H9 (cell line): ENCODE data around the gene MYO5B. TPM values are rescaled to one million over a fixed set of nuclear protein-coding genes. Genes with fewer than 3 reads are reported as not detected.
A peak's percentile ranks its signal among the peaks of the same experiment; 100 is the strongest.

Experiments used
- DNase-seq: peaks from one replicate; pipeline ENCODE4 v3.0.0-alpha.2; 2017
- H2AFZ ChIP-seq: one replicate; pipeline ENCODE4 v1.6.1; 2013; ENCODE audit warnings: mild to moderate bottlenecking, low read length, control low read depth, moderate library complexity
- H2AK5ac ChIP-seq: 2 replicates; pipeline ENCODE4 v1.6.1; 2013; ENCODE audit warnings: low read length, control low read depth, mixed read lengths; ENCODE audit not compliant: insufficient read length
- H2BK120ac ChIP-seq: one replicate; pipeline ENCODE4 v1.6.1; 2013; ENCODE audit warnings: low read depth, mild to moderate bottlenecking, low read length, control low read depth, inconsistent platforms; ENCODE audit not compliant: poor library complexity, severe bottlenecking
- H2BK12ac ChIP-seq: 2 replicates; pipeline ENCODE4 v1.6.1; 2013; ENCODE audit warnings: low read length, control low read depth, mixed read lengths, low read depth; ENCODE audit not compliant: insufficient read length
- H2BK15ac ChIP-seq: 2 replicates; pipeline ENCODE4 v1.6.1; 2013; ENCODE audit warnings: low read depth, low read length, control low read depth
- H2BK20ac ChIP-seq: one replicate; pipeline ENCODE4 v1.6.1; 2013; ENCODE audit warnings: low read depth, mild to moderate bottlenecking, low read length, control low read depth, inconsistent platforms; ENCODE audit not compliant: poor library complexity, severe bottlenecking
- H2BK5ac ChIP-seq: 2 replicates; pipeline ENCODE4 v1.6.1; 2013; ENCODE audit warnings: low read length, control low read depth, mixed read lengths; ENCODE audit not compliant: insufficient read length
- H3K14ac ChIP-seq: 2 replicates; pipeline ENCODE4 v1.6.1; 2013; ENCODE audit warnings: low read length, control low read depth; ENCODE audit not compliant: insufficient read depth
- H3K18ac ChIP-seq: 2 replicates; pipeline ENCODE4 v1.6.1; 2013; ENCODE audit warnings: low read depth, mild to moderate bottlenecking, mixed read lengths, low read length, control low read depth; ENCODE audit not compliant: insufficient read length
- H3K23ac ChIP-seq: 2 replicates; pipeline ENCODE4 v1.6.1; 2013; ENCODE audit warnings: low read length, control low read depth, mixed read lengths, low read depth; ENCODE audit not compliant: insufficient read length
- H3K23me2 ChIP-seq: 2 replicates; pipeline ENCODE4 v1.6.1; 2013; ENCODE audit warnings: low read depth, mild to moderate bottlenecking, mixed read lengths, low read length, control low read depth; ENCODE audit not compliant: insufficient read length, poor library complexity, severe bottlenecking
- H3K27ac ChIP-seq: 2 replicates; pipeline ENCODE4 v1.5.1; 2013; ENCODE audit warnings: low read length, control low read depth, mixed read lengths, low read depth; ENCODE audit not compliant: insufficient read length
- H3K27me3 ChIP-seq: 2 replicates; pipeline ENCODE4 v1.6.1; 2013; ENCODE audit warnings: low read length, control low read depth, inconsistent platforms; ENCODE audit not compliant: insufficient read depth
- H3K4ac ChIP-seq: 2 replicates; pipeline ENCODE4 v1.6.1; 2013; ENCODE audit warnings: low read depth, mild to moderate bottlenecking, control low read depth, inconsistent platforms, low read length, moderate library complexity
- H3K4me1 ChIP-seq: 2 replicates; pipeline ENCODE4 v1.6.1; 2013; ENCODE audit warnings: low read length, control low read depth, inconsistent platforms; ENCODE audit not compliant: insufficient read depth
- H3K4me2 ChIP-seq: 2 replicates; pipeline ENCODE4 v1.6.1; 2013; ENCODE audit warnings: low read length, control low read depth, mixed read lengths; ENCODE audit not compliant: insufficient read length, insufficient read depth
- H3K56ac ChIP-seq: 2 replicates; pipeline ENCODE4 v1.6.1; 2013; ENCODE audit warnings: low read depth, mild to moderate bottlenecking, mixed read lengths, low read length, control low read depth; ENCODE audit not compliant: insufficient read length
- H3K79me1 ChIP-seq: 2 replicates; pipeline ENCODE4 v1.6.1; 2013; ENCODE audit warnings: low read depth, mild to moderate bottlenecking, moderate library complexity, low read length, control low read depth, inconsistent platforms; ENCODE audit not compliant: insufficient read depth, poor library complexity, severe bottlenecking
- H3K79me2 ChIP-seq: 2 replicates; pipeline ENCODE4 v1.6.1; 2013; ENCODE audit warnings: low read length, control low read depth, inconsistent platforms; ENCODE audit not compliant: insufficient read depth
- H3K9ac ChIP-seq: 2 replicates; pipeline ENCODE4 v1.6.1; 2013; ENCODE audit warnings: low read length, control low read depth, mixed read lengths; ENCODE audit not compliant: insufficient read length; ENCODE audit errors: extremely low read depth
- H3K9me3 ChIP-seq: one replicate; pipeline ENCODE4 v1.6.1; 2013; ENCODE audit warnings: low read depth, low read length, inconsistent platforms; ENCODE audit not compliant: control insufficient read depth
- H3T11ph ChIP-seq: one replicate; pipeline ENCODE4 v1.6.1; 2013; ENCODE audit warnings: mild to moderate bottlenecking, low read length, control low read depth, inconsistent platforms
- H4K20me1 ChIP-seq: one replicate; pipeline ENCODE4 v1.6.1; 2013; ENCODE audit not compliant: control insufficient read depth, insufficient read length, insufficient read depth
- H4K5ac ChIP-seq: 2 replicates; pipeline ENCODE4 v1.6.1; 2013; ENCODE audit warnings: low read depth, mild to moderate bottlenecking, mixed read lengths, low read length, control low read depth; ENCODE audit not compliant: insufficient read length
- H4K8ac ChIP-seq: replicated peaks from 2 replicates; pipeline ENCODE4 v1.6.1; 2013; ENCODE audit warnings: low read length, control low read depth, mixed read lengths, low read depth; ENCODE audit not compliant: insufficient read length
- H4K91ac ChIP-seq: 2 replicates; pipeline ENCODE4 v1.6.1; 2013; ENCODE audit warnings: low read depth, mild to moderate bottlenecking, moderate library complexity, mixed read lengths, low read length, control low read depth; ENCODE audit not compliant: insufficient read length
- H3K27ac Mint-ChIP-seq, 3 experiments: 2 replicates in 2 of 3; 3 replicates in 1 of 3; pipeline ENCODE4 v1.8.0; 2020 to 2021; ENCODE audit warnings: mixed read lengths in 3 of 3, mild to moderate bottlenecking in 1 of 3, moderate library complexity in 1 of 3
- H3K27me3 Mint-ChIP-seq: 2 replicates; pipeline ENCODE4 v1.8.0; 2021; ENCODE audit warnings: low read depth, mild to moderate bottlenecking, moderate library complexity, mixed read lengths
- H3K36me3 Mint-ChIP-seq, 3 experiments: 2 replicates in 2 of 3; 3 replicates in 1 of 3; pipeline ENCODE4 v1.8.0; 2020 to 2021; ENCODE audit warnings: low read depth in 3 of 3, mixed read lengths in 3 of 3; ENCODE audit not compliant: insufficient read depth in 1 of 3
- H3K4me1 Mint-ChIP-seq, 2 experiments: 2 replicates each; pipeline ENCODE4 v1.8.0; 2020; ENCODE audit warnings: mixed read lengths in 2 of 2
- H3K4me3 Mint-ChIP-seq, 2 experiments: 2 replicates in 1 of 2; 3 replicates in 1 of 2; pipeline ENCODE4 v1.8.0; 2020 to 2021; ENCODE audit warnings: mild to moderate bottlenecking in 2 of 2, mixed read lengths in 2 of 2, moderate library complexity in 1 of 2
- H3K9me3 Mint-ChIP-seq, 2 experiments: 2 replicates in 1 of 2; 3 replicates in 1 of 2; pipeline ENCODE4 v1.8.0; 2020; ENCODE audit warnings: mild to moderate bottlenecking in 2 of 2, mixed read lengths in 2 of 2, moderate library complexity in 1 of 2
- CTCF ChIP-seq: fragments of 200-600 bp; sonication (generic); conservative IDR thresholded peaks from 3 replicates; pipeline ENCODE4 v1.8.0; 2021; ENCODE audit warnings: antibody characterized with exemption, mild to moderate bottlenecking
- WGBS: extraction: QIAGEN DNeasy Blood & Tissue Kit; methylation state at CpG from one replicate; pipeline ENCODE4 v1.1.7; 2013; ENCODE audit warnings: missing lambda C conversion rate, low lambda C conversion rate, mixed read lengths; ENCODE audit not compliant: insufficient read length; ENCODE audit errors: extremely low coverage; 5-methylcytosine and 5-hydroxymethylcytosine counted together
- total RNA-seq: library from RNA; stranded (reverse); gene quantifications from 2 replicates; pipeline ENCODE4 v1.2.1, GENCODE V29; 2021

MYO5B gene
- total RNA-seq, 1 experiment from 2014 or later = 9.3 TPM

- H3K56ac ChIP-seq = no peak overlapping the region
- H2AFZ ChIP-seq = no peak overlapping the region
- no peak overlapping the region for H4K5ac ChIP-seq
- no peak overlapping the region for H2AK5ac ChIP-seq
- H3K9ac ChIP-seq = no peak overlapping the region
- H3K79me2 ChIP-seq = no peaks in the 10 kb centered on the region
- Mint-ChIP-seq H3K9me3 (no peaks in the 10 kb centered on the region), H3K4me1 (peaks cover 3 to 4% of the 10 kb centered on the region in 2 experiments; a peak in 2 of 4 replicates), H3K36me3 (no peaks in the 10 kb centered on the region), H3K27me3 (no peaks in the 10 kb centered on the region; the same call in none of the 2 replicates), H3K4me3 (no peak overlapping the region), H3K27ac (no peak overlapping the region; a peak in 1 of 7 replicates)
- DNase-seq = peak; percentile 32
- H3K23ac ChIP-seq = no peak overlapping the region
- no peak overlapping the region for H2BK5ac ChIP-seq
- H3K18ac ChIP-seq = no peak overlapping the region
- H2BK15ac ChIP-seq = no peak overlapping the region
- TF ChIP-seq CTCF = no peak
- no peaks in the 10 kb centered on the region for H3K23me2 ChIP-seq
- no peak overlapping the region for H2BK12ac ChIP-seq
- H3K4me2 ChIP-seq = no peak overlapping the region
- H2BK20ac ChIP-seq = no peak overlapping the region
- H3K27me3 ChIP-seq = no peaks in the 10 kb centered on the region
- H4K20me1 ChIP-seq = no peaks in the 10 kb centered on the region
- no peak overlapping the region for H4K8ac ChIP-seq
- H3T11ph ChIP-seq = no peak overlapping the region
- no peak overlapping the region for H2BK120ac ChIP-seq
- H3K27ac ChIP-seq = no peak overlapping the region
- no peaks in the 10 kb centered on the region for H3K4me1 ChIP-seq
- H3K14ac ChIP-seq = no peak overlapping the region
- no CpG with 5 or more reads among the region's 8 CpGs for WGBS
- H3K9me3 ChIP-seq = no peaks in the 10 kb centered on the region
- no peak overlapping the region for H3K4ac ChIP-seq
- no peak overlapping the region for H4K91ac ChIP-seq
- H3K79me1 ChIP-seq = no peaks in the 10 kb centered on the region
Observed at GRCh38 chr18:50013363-50014138, 181.4 kb downstream of the MYO5B start.
